A549 (cell line): ENCODE measurements around the gene KIFC3. TPM values are rescaled to one million over a fixed set of nuclear protein-coding genes. Genes with fewer than 3 reads are reported as not detected.
"Not testable (repeated sequence)": the region's sequence is repeated elsewhere in the genome, so short reads cannot be mapped to it uniquely, and the experiment has no call there.

Experiments used
- ATAC-seq, 2 experiments: fragments of 200-7000 bp in 1 of 2; fragments of >200 bp in 1 of 2; cut with Nextera tagmentation in 1 of 2; cut with Tn5 transposase in 1 of 2; 3 replicates each; pipeline versions ENCODE4 v1.8.0 to v1.9.1; 2018 to 2020; ENCODE audit warnings: mild to moderate bottlenecking in 1 of 2, moderate library complexity in 1 of 2
- CTCF ChIA-PET: fragments of 300-600 bp; sonication (Branson Sonifier 250); formaldehyde crosslinking; extraction: SDS; loops from one replicate; lab custom pipeline; 2021; ENCODE audit warnings: antibody characterized with exemption, inconsistent platforms; lab: Yijun Ruan, JAX
- POLR2A ChIA-PET: fragments of 350-600 bp; formaldehyde crosslinking; extraction: SDS; loops from one replicate; lab custom pipeline; 2021; ENCODE audit warnings: antibody characterized with exemption, inconsistent platforms; lab: Yijun Ruan, JAX
- DNase-seq, 2 experiments: peaks; one replicate each; pipeline versions ENCODE4 v3.0.0 to v3.0.0-alpha.2; 2011 to 2016; ENCODE audit warnings: low read depth in 1 of 2, low spot score in 1 of 2
- FAIRE-seq: peaks from 2 replicates; lab custom pipeline; 2011; peaks lifted over from hg19 to GRCh38; lab: Jason Lieb, UNC
- H3K27ac ChIP-seq, 2 experiments: fragments of >200 bp; sonication (Bioruptor Twin); formaldehyde crosslinking; 3 replicates each; pipeline ENCODE4 v1.5.1; 2016 to 2017
- H3K4me1 ChIP-seq: fragments of >200 bp; sonication (Bioruptor Twin); formaldehyde crosslinking; 3 replicates; pipeline ENCODE4 v1.6.1; 2016
- H3K4me2 ChIP-seq: fragments of >200 bp; sonication (Bioruptor Twin); formaldehyde crosslinking; 3 replicates; pipeline ENCODE4 v1.6.1; 2016
- H3K4me3 ChIP-seq: fragments of >200 bp; sonication (Bioruptor Twin); formaldehyde crosslinking; 3 replicates; pipeline ENCODE4 v1.5.1; 2016
- H3K9me3 ChIP-seq: fragments of >200 bp; sonication (Bioruptor Twin); formaldehyde crosslinking; 3 replicates; pipeline ENCODE4 v1.6.1; 2016
- BCL3 ChIP-seq: fragments of >200 bp; sonication (Bioruptor Twin); formaldehyde crosslinking; IDR thresholded peaks from 3 replicates; pipeline ENCODE4 v1.6.1; 2016
- E2F6 ChIP-seq: IDR thresholded peaks from 2 replicates; pipeline ENCODE4 v1.6.1; 2012; ENCODE audit warnings: low read depth, borderline replicate concordance
- EHF ChIP-seq: fragments of 250-450 bp; sonication (Bioruptor Pico); IDR thresholded peaks from 2 replicates; pipeline ENCODE4 v1.5.0; 2020; ENCODE audit warnings: mild to moderate bottlenecking
- ELK1 ChIP-seq: fragments of 150-350 bp; IDR thresholded peaks from 2 replicates; pipeline ENCODE4 v1.6.1; 2014; ENCODE audit warnings: low read depth, mild to moderate bottlenecking, low read length
- EP300 ChIP-seq, 2 experiments: fragments of >200 bp; sonication (Bioruptor Twin); formaldehyde crosslinking; IDR thresholded peaks; 2 replicates in 1 of 2; 3 replicates in 1 of 2; pipeline ENCODE4 v1.6.1; 2016 to 2017
- FOSL2 ChIP-seq, 2 experiments: fragments of 450-650 bp in 1 of 2; fragments of >200 bp in 1 of 2; sonication (Bioruptor Twin) in 1 of 2; formaldehyde crosslinking; IDR thresholded peaks; 2 replicates each; pipeline versions ENCODE4 v1.5.0 to v1.6.1; 2016 to 2020; ENCODE audit warnings: mild to moderate bottlenecking in 1 of 2, moderate library complexity in 1 of 2
- HDAC2 ChIP-seq: fragments of 200-600 bp; sonication (generic); IDR thresholded peaks from 2 replicates; pipeline ENCODE4 v1.6.1; 2016
- HES2 ChIP-seq: fragments of >200 bp; sonication (Bioruptor Twin); formaldehyde crosslinking; IDR thresholded peaks from 2 replicates; pipeline ENCODE4 v1.6.1; 2016
- HOXA7 ChIP-seq: fragments of 250-450 bp; sonication (Bioruptor Pico); IDR thresholded peaks from 2 replicates; pipeline ENCODE4 v1.5.0; 2020; ENCODE audit warnings: mild to moderate bottlenecking, moderate library complexity
- MAZ ChIP-seq: fragments of 150-350 bp; IDR thresholded peaks from 2 replicates; pipeline ENCODE4 v1.6.1; 2014; ENCODE audit warnings: antibody characterized with exemption, low read depth, low read length, borderline replicate concordance
- NFE2L2 ChIP-seq: fragments of 150-350 bp; conservative IDR thresholded peaks from 2 replicates; pipeline ENCODE4 v1.6.1; 2014; ENCODE audit warnings: low read length
- NPAS2 ChIP-seq: fragments of 250-450 bp; sonication (Bioruptor Pico); IDR thresholded peaks from 2 replicates; pipeline ENCODE4 v1.8.0; 2022; ENCODE audit warnings: mild to moderate bottlenecking, moderate library complexity, borderline replicate concordance
- NR3C1 ChIP-seq: fragments of >200 bp; sonication (Bioruptor Twin); formaldehyde crosslinking; IDR thresholded peaks from 3 replicates; pipeline ENCODE4 v1.6.1; 2017
- POLR2A ChIP-seq: IDR thresholded peaks from 2 replicates; pipeline ENCODE4 v1.6.1; 2012; ENCODE audit warnings: mild to moderate bottlenecking, low read length
- RARB ChIP-seq: fragments of 250-450 bp; sonication (Bioruptor Pico); IDR thresholded peaks from 2 replicates; pipeline ENCODE4 v1.8.0; 2021; ENCODE audit warnings: mild to moderate bottlenecking, moderate library complexity
- RCOR1 ChIP-seq: fragments of 150-350 bp; IDR thresholded peaks from 2 replicates; pipeline ENCODE4 v1.6.1; 2014; ENCODE audit warnings: antibody characterized with exemption, low read length, low read depth
- REST ChIP-seq: fragments of 200-600 bp; sonication (generic); IDR thresholded peaks from 2 replicates; pipeline ENCODE4 v1.6.1; 2016; ENCODE audit warnings: antibody characterized with exemption, mild to moderate bottlenecking, moderate library complexity
- TFCP2L1 ChIP-seq: fragments of 250-450 bp; sonication (Bioruptor Pico); IDR thresholded peaks from 2 replicates; pipeline ENCODE4 v1.5.0; 2021; ENCODE audit warnings: mild to moderate bottlenecking
- ZC3H11A ChIP-seq: fragments of 450-650 bp; IDR thresholded peaks from 2 replicates; pipeline ENCODE4 v1.6.1; 2014; ENCODE audit warnings: antibody characterized with exemption, mild to moderate bottlenecking
- ZSCAN20 ChIP-seq: fragments of 250-450 bp; sonication (Bioruptor Pico); IDR thresholded peaks from 2 replicates; pipeline ENCODE4 v1.8.0; 2022; ENCODE audit warnings: mild to moderate bottlenecking, moderate library complexity
- WGBS: methylation state at CpG from one replicate; pipeline ENCODE4 v1.1.6; 2017; ENCODE audit errors: missing lambda C conversion rate; 5-methylcytosine and 5-hydroxymethylcytosine counted together
- polyA plus RNA-seq, 4 experiments: library from polyadenylated mRNA; depleted of rRNA in 3 of 4; stranded (reverse); fragments of >200 nt; fragmentation: RNase III in 1 of 4; extraction: RNeasy Plus Mini Kit Qiagen cat#74134 plus additional on column Dnase treatment in 1 of 4; gene quantifications; 2 replicates in 3 of 4; 3 replicates in 1 of 4; pipeline ENCODE4 v1.2.3, GENCODE V29; 2011 to 2017

KIFC3 gene
- polyA plus RNA-seq, 2 of the 4 experiments (the other 2 are of a cell fraction): 128 to 178 TPM

- no peaks in the 10 kb centered on the region for H3K4me1 ChIP-seq
- no peak overlapping the region for H3K4me3 ChIP-seq
- H3K27ac ChIP-seq: no peak overlapping the region
- no peaks in the 10 kb centered on the region for H3K9me3 ChIP-seq
- FAIRE-seq (no peak), DNase-seq (no peak), ATAC-seq (no peak)
- no peak for TF ChIP-seq RARB
- TF ChIP-seq EHF (CRISPR knock-in tag): no peak
- TF ChIP-seq NPAS2 (CRISPR knock-in tag): no peak
- TF ChIP-seq POLR2A: no peak
- no peak for TF ChIP-seq HES2
- no peak for TF ChIP-seq ZSCAN20 (CRISPR knock-in tag)
- no peak for TF ChIP-seq REST
- no peak for TF ChIP-seq EP300 (IDR thresholded peaks at IDR 0.05)
- no peak for TF ChIP-seq HDAC2
- TF ChIP-seq ZC3H11A: no peak
- TF ChIP-seq NR3C1: no peak
- TF ChIP-seq NFE2L2: no peak
- no peak for TF ChIP-seq FOSL2 (IDR thresholded peaks at IDR 0.05)
- no peak for TF ChIP-seq FOSL2 (CRISPR knock-in tag; IDR thresholded peaks at IDR 0.05)
- TF ChIP-seq ELK1: no peak
- TF ChIP-seq RCOR1: no peak
- no peak for TF ChIP-seq TFCP2L1 (CRISPR knock-in tag)
- no peak for TF ChIP-seq MAZ
- no peak for TF ChIP-seq E2F6
- no peak for TF ChIP-seq BCL3
- TF ChIP-seq HOXA7 (CRISPR knock-in tag): no peak
- ChIA-PET POLR2A (no interaction called here), CTCF (interaction anchor here (0.6 to 10.1 kb wide), 6 partner anchors 9 to 418 kb away, joined by 3 to 103 read pairs (median 5); partner anchors contain the start of gene ZNF319)
- H3K4me2 ChIP-seq: no peak overlapping the region
- WGBS: 86% methylated on average over 8 of the region's 8 CpGs
Measured at GRCh38 chr16:57713596-57713995, 88.7 kb downstream of the KIFC3 start.

GRCh38 chr16:57712569-57712968 is 89.7 kb downstream of the KIFC3 start:
- FAIRE-seq, ATAC-seq, H3K4me3 ChIP-seq, H3K27ac ChIP-seq, POLR2A ChIA-PET, DNase-seq, H3K4me2 ChIP-seq, H3K9me3 ChIP-seq, H3K4me1 ChIP-seq: not testable (repeated sequence)
- 62% methylated on average over 6 of the region's 6 CpGs for WGBS
- CTCF ChIA-PET: interaction anchor here (0.8 to 10.1 kb wide), 5 partner anchors 9 to 136 kb away, joined by 3 to 103 read pairs (median 6); no protein-coding TSS in a partner anchor
